Mesendoderm (in vitro differentiated cells): ENCODE measurements around the gene TMC3.

Source experiments
- DNase-seq: peaks from one replicate; pipeline ENCODE4 v3.0.0; 2013
- H2AK5ac ChIP-seq: 2 replicates; pipeline ENCODE4 v1.6.1; 2013; ENCODE audit warnings: low read length, inconsistent platforms
- H2BK120ac ChIP-seq: 2 replicates; pipeline ENCODE4 v1.6.1; 2013; ENCODE audit warnings: low read depth, mild to moderate bottlenecking, low read length, moderate library complexity, mixed read lengths
- H2BK15ac ChIP-seq: replicated peaks from 2 replicates; pipeline ENCODE4 v1.6.1; 2013; ENCODE audit warnings: low read depth, mild to moderate bottlenecking, moderate library complexity
- H2BK5ac ChIP-seq: 2 replicates; pipeline ENCODE4 v1.6.1; 2013; ENCODE audit warnings: low read length, inconsistent platforms
- H3K18ac ChIP-seq: 2 replicates; pipeline ENCODE4 v1.6.1; 2013; ENCODE audit warnings: mild to moderate bottlenecking, low read length, mixed read lengths
- H3K23ac ChIP-seq: one replicate; pipeline ENCODE4 v1.6.1; 2013; ENCODE audit warnings: low read length
- H3K27ac ChIP-seq: 2 replicates; pipeline ENCODE4 v1.5.1; 2013; ENCODE audit warnings: low read depth, mild to moderate bottlenecking, inconsistent platforms, low read length, moderate library complexity
- H3K27me3 ChIP-seq: 2 replicates; pipeline ENCODE4 v1.6.1; 2013; ENCODE audit warnings: low read length, control low read depth, mild to moderate bottlenecking, inconsistent platforms; ENCODE audit not compliant: insufficient read depth, poor library complexity
- H3K36me3 ChIP-seq: 2 replicates; pipeline ENCODE4 v1.6.1; 2013; ENCODE audit warnings: low read length, inconsistent platforms; ENCODE audit not compliant: control insufficient read depth, insufficient read depth
- H3K4ac ChIP-seq: one replicate; pipeline ENCODE4 v1.6.1; 2013; ENCODE audit warnings: low read depth, mild to moderate bottlenecking, low read length, moderate library complexity
- H3K4me1 ChIP-seq: 2 replicates; pipeline ENCODE4 v1.6.1; 2013; ENCODE audit warnings: low read depth, low read length, inconsistent platforms; ENCODE audit not compliant: control insufficient read depth
- H3K4me2 ChIP-seq: 2 replicates; pipeline ENCODE4 v1.6.1; 2013; ENCODE audit warnings: low read length
- H3K4me3 ChIP-seq: 2 replicates; pipeline ENCODE4 v1.5.1; 2013; ENCODE audit warnings: mild to moderate bottlenecking, low read length
- H3K56ac ChIP-seq: one replicate; pipeline ENCODE4 v1.6.1; 2013; ENCODE audit warnings: low read length
- H3K79me1 ChIP-seq: 2 replicates; pipeline ENCODE4 v1.6.1; 2013; ENCODE audit warnings: low read length, inconsistent platforms
- H3K79me2 ChIP-seq: 2 replicates; pipeline ENCODE4 v1.6.1; 2013; ENCODE audit warnings: mild to moderate bottlenecking, low read length; ENCODE audit not compliant: control insufficient read depth, insufficient read depth
- H3K9ac ChIP-seq: 2 replicates; pipeline ENCODE4 v1.6.1; 2013; ENCODE audit warnings: low read length, inconsistent platforms
- H4K5ac ChIP-seq: one replicate; pipeline ENCODE4 v1.6.1; 2013; ENCODE audit warnings: low read length
- H4K8ac ChIP-seq: one replicate; pipeline ENCODE4 v1.6.1; 2013; ENCODE audit warnings: low read depth, mild to moderate bottlenecking, control low read depth, low read length, moderate library complexity
- WGBS: extraction: QIAGEN DNeasy Blood & Tissue Kit; methylation state at CpG from one replicate; pipeline ENCODE4 v1.1.7; 2013; ENCODE audit warnings: low lambda C conversion rate, missing lambda C conversion rate; ENCODE audit not compliant: insufficient coverage; ENCODE audit errors: extremely low coverage; 5-methylcytosine and 5-hydroxymethylcytosine counted together

The TMC3 gene

DNA sequence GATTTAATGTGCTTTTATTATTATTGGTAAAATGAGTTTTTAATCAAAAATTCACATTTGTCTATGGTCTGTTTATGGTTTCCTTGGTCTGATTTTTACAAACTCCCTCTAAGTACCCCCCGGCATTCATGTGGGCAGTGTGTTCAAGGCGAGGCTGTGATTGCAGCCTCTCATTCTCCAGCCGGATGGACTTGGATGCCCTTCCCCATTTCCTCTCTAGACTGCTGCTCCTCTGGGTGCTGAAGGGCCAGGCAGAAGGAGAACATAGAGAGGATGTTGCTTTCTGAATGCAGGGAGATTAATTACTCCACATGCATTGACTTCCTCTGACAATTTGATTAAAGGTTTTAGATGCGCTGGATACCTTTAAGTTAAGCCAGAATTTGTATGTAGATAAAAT is 3.9 kb upstream of the TMC3 start:
- Histone ChIP-seq H3K27me3 (no peaks in the 10 kb centered on the region), H3K79me2 (no peaks in the 10 kb centered on the region), H3K23ac (no peak overlapping the region), H3K27ac (no peak overlapping the region), H4K5ac (no peak overlapping the region), H3K4me2 (no peak overlapping the region), H3K36me3 (no peaks in the 10 kb centered on the region), H3K56ac (no peak overlapping the region), H3K4me3 (no peak overlapping the region), H2BK5ac (no peak overlapping the region), H3K18ac (no peak overlapping the region), H4K8ac (no peak overlapping the region), H3K4me1 (no peaks in the 10 kb centered on the region), H2AK5ac (no peak overlapping the region), H2BK120ac (no peak overlapping the region), H3K4ac (no peak overlapping the region), H3K9ac (no peak overlapping the region), H2BK15ac (no peak overlapping the region), H3K79me1 (no peaks in the 10 kb centered on the region)
- WGBS, result no CpG with 5 or more reads among the region's 4 CpGs
- DNase-seq, result no peak

DNA sequence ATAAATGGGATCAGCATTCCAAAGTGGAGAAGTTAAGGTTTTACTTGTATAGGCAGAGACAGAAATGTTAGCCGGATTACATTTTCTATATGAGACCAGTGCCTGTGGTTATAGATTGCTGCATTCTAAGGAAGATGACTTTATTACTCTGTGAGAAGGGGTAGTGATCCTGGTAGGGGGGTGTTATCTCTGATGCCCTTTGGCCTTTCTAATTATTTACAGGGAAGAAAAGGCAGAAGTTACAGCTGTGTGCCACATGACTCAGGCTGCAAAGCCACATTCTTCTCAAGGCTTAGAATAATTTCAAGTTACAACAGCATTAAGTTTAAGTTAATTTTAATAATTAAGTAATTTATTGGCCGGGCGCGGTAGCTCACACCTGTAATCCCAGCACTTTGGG is 2.2 kb upstream of the TMC3 start:
- H3K79me2 ChIP-seq, result no peaks in the 10 kb centered on the region
- H2BK120ac ChIP-seq, result no peak overlapping the region
- H3K4ac ChIP-seq, result no peak overlapping the region
- H3K9ac ChIP-seq, result no peak overlapping the region
- no peak overlapping the region for H2BK15ac ChIP-seq
- no peak overlapping the region for H4K8ac ChIP-seq
- no peak overlapping the region for H3K27ac ChIP-seq
- no peak overlapping the region for H4K5ac ChIP-seq
- H3K27me3 ChIP-seq, result no peaks in the 10 kb centered on the region
- H3K56ac ChIP-seq, result no peak overlapping the region
- H3K4me2 ChIP-seq, result no peak overlapping the region
- H3K18ac ChIP-seq, result no peak overlapping the region
- no peaks in the 10 kb centered on the region for H3K4me1 ChIP-seq
- no peak overlapping the region for H3K23ac ChIP-seq
- H2AK5ac ChIP-seq, result no peak overlapping the region
- H3K79me1 ChIP-seq, result no peaks in the 10 kb centered on the region
- H3K36me3 ChIP-seq, result no peaks in the 10 kb centered on the region
- no peak overlapping the region for H2BK5ac ChIP-seq
- no CpG with 5 or more reads among the region's 4 CpGs for WGBS
- no peak overlapping the region for H3K4me3 ChIP-seq
- peak; percentile 26 for DNase-seq

DNA sequence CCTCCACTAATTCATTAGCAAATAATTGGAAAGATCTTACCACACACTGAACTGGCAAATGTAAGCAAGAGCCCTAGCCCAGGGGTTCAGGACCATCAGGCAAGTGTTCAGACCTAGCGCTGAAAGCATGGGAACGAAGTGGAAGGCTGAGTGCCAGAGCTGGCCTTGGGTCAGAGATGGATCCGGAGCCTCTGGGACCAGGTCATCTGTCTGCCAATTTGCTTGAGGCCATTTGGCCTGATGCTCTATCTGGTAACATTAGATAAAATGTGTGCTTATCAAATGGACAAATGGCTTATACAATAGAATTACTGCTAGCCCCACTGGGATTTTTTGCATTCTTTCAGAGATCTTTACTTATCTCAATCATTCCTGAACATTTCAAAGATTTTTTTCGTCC is 1.4 kb upstream of the TMC3 start:
- no peak overlapping the region for H4K8ac ChIP-seq

DNA sequence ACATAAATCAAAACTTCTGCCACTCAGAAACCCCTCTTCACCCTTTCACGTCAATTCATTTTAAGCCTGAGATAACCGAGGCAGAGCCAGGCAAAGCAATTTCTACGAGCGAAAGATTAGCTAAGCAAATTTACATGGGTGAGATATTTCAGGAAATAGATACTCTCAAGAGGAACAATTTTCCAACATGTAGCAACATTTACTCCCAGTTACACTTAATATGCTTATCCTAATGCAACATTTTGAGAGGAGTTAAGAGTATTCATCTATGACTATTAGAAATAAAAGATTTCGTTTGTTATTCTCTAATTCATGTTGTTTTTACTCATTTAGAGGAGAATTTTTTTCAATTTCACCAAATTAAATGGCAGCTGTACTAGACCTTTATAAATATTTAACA is 837 bp downstream of the TMC3 start:
- no peak overlapping the region for H2BK15ac ChIP-seq
- H3K79me1 ChIP-seq, result no peaks in the 10 kb centered on the region
- H3K56ac ChIP-seq, result no peak overlapping the region
- no peak overlapping the region for H3K4me2 ChIP-seq
- no peak overlapping the region for H3K18ac ChIP-seq
- no peak overlapping the region for H4K8ac ChIP-seq
- no peak overlapping the region for H4K5ac ChIP-seq
- H2AK5ac ChIP-seq, result no peak overlapping the region
- no peak overlapping the region for H2BK5ac ChIP-seq
- H3K4ac ChIP-seq, result no peak overlapping the region
- no peak overlapping the region for H3K23ac ChIP-seq
- H3K27me3 ChIP-seq, result no peaks in the 10 kb centered on the region
- no peak overlapping the region for H3K27ac ChIP-seq
- no peak overlapping the region for H2BK120ac ChIP-seq
- H3K79me2 ChIP-seq, result no peaks in the 10 kb centered on the region
- DNase-seq, result no peak
- no peak overlapping the region for H3K4me3 ChIP-seq
- no CpG with 5 or more reads among the region's 5 CpGs for WGBS
- no peak overlapping the region for H3K9ac ChIP-seq
- H3K36me3 ChIP-seq, result no peaks in the 10 kb centered on the region
- no peaks in the 10 kb centered on the region for H3K4me1 ChIP-seq

More for the DNA sequence above, 1.4 kb upstream of the TMC3 start:
- H3K79me1 ChIP-seq, result no peaks in the 10 kb centered on the region
- no peak overlapping the region for H3K18ac ChIP-seq
- no peak overlapping the region for H2BK5ac ChIP-seq
- no peak overlapping the region for H3K4me3 ChIP-seq
- H3K4me1 ChIP-seq, result no peaks in the 10 kb centered on the region
- no peak overlapping the region for H3K56ac ChIP-seq
- no peaks in the 10 kb centered on the region for H3K27me3 ChIP-seq
- H3K4ac ChIP-seq, result no peak overlapping the region
- H3K27ac ChIP-seq, result no peak overlapping the region
- H2AK5ac ChIP-seq, result no peak overlapping the region
- H4K5ac ChIP-seq, result no peak overlapping the region
- H3K79me2 ChIP-seq, result no peaks in the 10 kb centered on the region
- no peak overlapping the region for H2BK120ac ChIP-seq
- H3K36me3 ChIP-seq, result no peaks in the 10 kb centered on the region
- H3K4me2 ChIP-seq, result no peak overlapping the region
- H3K9ac ChIP-seq, result no peak overlapping the region
- WGBS, result no CpG with 5 or more reads among the region's 4 CpGs
- DNase-seq, result peak; percentile 47
- H2BK15ac ChIP-seq, result no peak overlapping the region
- no peak overlapping the region for H3K23ac ChIP-seq

DNA sequence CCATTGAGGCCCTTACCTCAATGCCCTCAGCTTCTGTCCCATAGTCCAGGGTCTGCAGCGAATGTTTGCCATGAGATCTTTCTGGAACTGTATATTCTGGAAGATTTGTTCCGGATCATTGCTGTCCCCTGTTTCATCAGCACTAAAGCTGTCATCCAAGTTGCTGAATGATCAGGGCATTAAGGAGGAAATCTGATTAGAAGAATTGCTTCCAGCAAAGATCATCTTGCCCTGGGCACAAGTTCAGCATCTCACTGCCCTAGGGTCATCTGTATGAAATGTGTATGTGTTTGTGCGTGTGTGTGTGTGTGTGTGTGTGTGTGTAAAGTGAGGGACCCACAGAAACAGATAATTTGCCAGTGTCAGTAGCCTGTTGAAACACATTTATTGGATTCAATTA is 1.4 kb downstream of the TMC3 start:
- Histone ChIP-seq H3K56ac (no peak overlapping the region), H2BK15ac (no peak overlapping the region), H2BK5ac (no peak overlapping the region), H3K79me2 (no peaks in the 10 kb centered on the region), H3K4me3 (no peak overlapping the region), H3K9ac (no peak overlapping the region), H3K4me1 (no peaks in the 10 kb centered on the region), H4K8ac (no peak overlapping the region), H3K23ac (no peak overlapping the region), H2BK120ac (no peak overlapping the region), H3K79me1 (no peaks in the 10 kb centered on the region), H2AK5ac (no peak overlapping the region), H3K27me3 (no peaks in the 10 kb centered on the region), H3K4me2 (no peak overlapping the region), H3K36me3 (no peaks in the 10 kb centered on the region), H4K5ac (no peak overlapping the region), H3K27ac (no peak overlapping the region), H3K4ac (no peak overlapping the region), H3K18ac (no peak overlapping the region)
- no CpG with 5 or more reads among the region's 3 CpGs for WGBS
- DNase-seq, result no peak

DNA sequence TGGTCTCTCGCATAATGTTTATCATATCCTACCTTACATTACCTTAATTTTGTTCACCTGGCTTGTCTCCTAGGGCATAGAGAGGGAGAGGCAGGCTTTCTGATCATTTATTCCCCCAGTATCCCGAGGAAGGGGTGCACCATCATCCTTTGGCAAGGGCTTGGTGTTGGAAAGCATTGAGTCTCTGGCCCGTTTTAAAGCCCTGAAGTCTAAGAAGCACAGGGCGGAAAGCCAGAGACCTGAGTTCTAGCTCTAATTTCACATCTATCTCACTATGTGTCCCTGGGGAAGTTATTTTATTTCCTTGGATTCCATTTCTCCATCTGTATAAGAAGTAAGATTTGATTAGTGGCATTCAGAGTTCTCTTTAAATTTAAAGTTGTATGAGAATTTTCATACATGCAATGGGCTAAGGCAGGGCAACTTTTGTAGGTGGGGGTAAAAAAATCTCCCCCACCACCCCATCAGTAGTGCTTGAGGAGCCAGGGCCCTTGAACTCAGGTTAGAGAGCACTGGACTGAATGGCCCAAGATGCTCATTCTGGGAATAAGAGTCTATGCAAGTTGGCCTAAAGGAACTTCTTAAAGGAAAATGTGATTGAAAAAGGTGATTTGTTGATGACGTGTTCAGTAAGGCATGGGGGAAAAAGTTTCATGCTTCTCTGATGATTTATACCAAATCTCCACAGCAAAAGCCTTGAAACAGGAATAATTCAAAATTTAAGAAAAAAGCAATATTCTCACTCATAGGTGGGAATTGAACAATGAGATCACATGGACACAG is 10.1 kb downstream of the TMC3 start:
- H3K27me3 ChIP-seq, result no peaks in the 10 kb centered on the region
- H4K5ac ChIP-seq, result no peak overlapping the region
- H3K4ac ChIP-seq, result no peak overlapping the region
- no peak overlapping the region for H4K8ac ChIP-seq
- H3K56ac ChIP-seq, result no peak overlapping the region
- no peak overlapping the region for H2AK5ac ChIP-seq
- H3K4me2 ChIP-seq, result no peak overlapping the region
- no peak overlapping the region for H3K9ac ChIP-seq
- H3K4me1 ChIP-seq, result no peaks in the 10 kb centered on the region
- H3K4me3 ChIP-seq, result no peak overlapping the region
- 100% methylated on average over 1 of the region's 5 CpGs for WGBS
- H2BK120ac ChIP-seq, result no peak overlapping the region
- H2BK15ac ChIP-seq, result no peak overlapping the region
- no peak overlapping the region for H3K27ac ChIP-seq
- no peak for DNase-seq
- H3K18ac ChIP-seq, result no peak overlapping the region
- no peak overlapping the region for H3K23ac ChIP-seq
- H3K79me1 ChIP-seq, result no peaks in the 10 kb centered on the region
- H2BK5ac ChIP-seq, result no peak overlapping the region
- H3K79me2 ChIP-seq, result no peaks in the 10 kb centered on the region
- H3K36me3 ChIP-seq, result no peaks in the 10 kb centered on the region
